GM12891 (cell line): ENCODE results near the gene SPACA4.
"Not testable (repeated sequence)": the region's sequence is repeated elsewhere in the genome, so short reads cannot be mapped to it uniquely, and the experiment has no call there.

ENCODE experiments used
- POLR2A ChIP-seq: IDR thresholded peaks from 2 replicates; pipeline ENCODE4 v1.6.1; 2011; ENCODE audit warnings: low read depth, low read length, control low read depth
- POLR2AphosphoS5 ChIP-seq: IDR thresholded peaks from 2 replicates; pipeline ENCODE4 v1.6.1; 2011; ENCODE audit warnings: low read depth, low read length, control low read depth
- TAF1 ChIP-seq: IDR thresholded peaks from 2 replicates; pipeline ENCODE4 v1.6.1; 2011; ENCODE audit warnings: low read depth, low read length, control low read depth

DNA sequence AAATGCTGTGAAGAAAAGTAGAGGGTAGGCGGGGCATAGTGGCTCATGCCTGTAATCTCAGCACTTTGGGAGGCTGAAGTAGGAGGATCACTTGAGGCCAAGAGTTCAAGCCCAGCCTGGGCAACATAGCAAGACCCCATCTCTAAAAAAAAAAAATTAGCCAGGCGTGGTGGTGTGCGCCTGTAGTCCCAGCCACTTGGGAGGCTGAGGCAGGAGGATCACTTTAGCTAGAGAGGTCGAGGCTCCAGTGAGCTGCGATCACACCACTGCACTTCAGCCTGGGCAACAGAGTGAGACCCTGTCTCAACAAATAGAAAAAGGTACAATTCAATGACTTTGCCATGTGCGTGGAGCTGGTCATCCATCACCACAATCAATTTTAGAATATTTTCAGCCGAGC is 28.6 kb upstream of the SPACA4 start:
- TF ChIP-seq TAF1, POLR2A, POLR2AphosphoS5: not testable (repeated sequence)
